GM21723 (cell line): ENCODE results near the gene DR1.

ENCODE experiments used
- ATAC-seq: cut with Tn5 transposase; IDR thresholded peaks from one replicate; pipeline ENCODE4 v1.9.1; 2021; ENCODE audit warnings: mild to moderate bottlenecking, moderate library complexity; ENCODE audit not compliant: unreplicated experiment

The DR1 gene

GRCh38 chr1:93345633-93346420, at the start of gene DR1:
TSS of gene DR1 (plus strand) at chr1:93345907. CDS start at chr1:93346646, 739 bp downstream.
- peak; percentile 73 for ATAC-seq

GRCh38 chr1:93296555-93297154, 49.1 kb upstream of the DR1 start:
- ATAC-seq: no peak

GRCh38 chr1:93301131-93301530, 44.6 kb upstream of the DR1 start:
- no peak for ATAC-seq

- no peak for ATAC-seq
These were observed 43.6 kb upstream of the DR1 start for GRCh38 chr1:93302078-93302477.

GRCh38 chr1:93304716-93305138, 41.0 kb upstream of the DR1 start:
- ATAC-seq: peak; percentile 60

- no peak for ATAC-seq
These were observed 38.8 kb upstream of the DR1 start for GRCh38 chr1:93306920-93307319.

GRCh38 chr1:93313026-93313425, 32.7 kb upstream of the DR1 start:
- ATAC-seq: no peak

GRCh38 chr1:93317207-93317606, 28.5 kb upstream of the DR1 start:
- no peak for ATAC-seq

- ATAC-seq: no peak
These were observed 27.8 kb upstream of the DR1 start for GRCh38 chr1:93317943-93318342.

GRCh38 chr1:93321720-93322119, 24.0 kb upstream of the DR1 start:
- no peak for ATAC-seq

- no peak for ATAC-seq
These were observed 23.4 kb upstream of the DR1 start for GRCh38 chr1:93322349-93322748.

- ATAC-seq: no peak
These were observed 22.4 kb upstream of the DR1 start for GRCh38 chr1:93323185-93323820.

- ATAC-seq: no peak
These were observed 20.9 kb upstream of the DR1 start for GRCh38 chr1:93324486-93325464.

GRCh38 chr1:93328809-93329760, 16.6 kb upstream of the DR1 start:
- ATAC-seq: peak; percentile 86

- no peak for ATAC-seq
These were observed 15.5 kb upstream of the DR1 start for GRCh38 chr1:93330196-93330595.

GRCh38 chr1:93330617-93331016, 15.1 kb upstream of the DR1 start:
- no peak for ATAC-seq

- ATAC-seq: no peak
These were observed 14.3 kb upstream of the DR1 start for GRCh38 chr1:93331412-93331811.

- no peak for ATAC-seq
These were observed 13.3 kb upstream of the DR1 start for GRCh38 chr1:93332368-93332767.

GRCh38 chr1:93338387-93339146, 7.1 kb upstream of the DR1 start:
- ATAC-seq: no peak
